ENCODE measurements around the gene NPAP1.
"Not testable (repeated sequence)": the region's sequence is repeated elsewhere in the genome, so short reads cannot be mapped to it uniquely, and the experiment has no call there.

NPAP1 gene

GRCh38 chr15:24675332-24676144 lies at the start of gene NPAP1:
NPAP1 (plus strand) TSS chr15:24675775; CDS start chr15:24675868, 93 bp downstream.
- DNase-seq = no peak

- no peak for DNase-seq
Measured at GRCh38 chr15:24627443-24627842, 48.1 kb upstream of the NPAP1 start.

- DNase-seq = no peak
Measured at GRCh38 chr15:24633082-24633481, 42.5 kb upstream of the NPAP1 start.

- not testable (repeated sequence) for DNase-seq
Measured at GRCh38 chr15:24639412-24639811, 36.2 kb upstream of the NPAP1 start.

- DNase-seq = no peak
Measured at GRCh38 chr15:24645627-24646026, 29.9 kb upstream of the NPAP1 start.

- DNase-seq = no peak
Measured at GRCh38 chr15:24659622-24660021, 16.0 kb upstream of the NPAP1 start.

GRCh38 chr15:24662991-24663390 lies 12.6 kb upstream of the NPAP1 start:
- no peak for DNase-seq

GRCh38 chr15:24676431-24676830 lies 856 bp downstream of the NPAP1 start:
- DNase-seq = no peak

- no peak for DNase-seq
Measured at GRCh38 chr15:24678485-24678884, 2.9 kb downstream of the NPAP1 start.

- DNase-seq = no peak
Measured at GRCh38 chr15:24682002-24682401, 6.4 kb downstream of the NPAP1 start.

- not testable (repeated sequence) for DNase-seq
Measured at GRCh38 chr15:24682905-24683304, 7.3 kb downstream of the NPAP1 start.

- no peak for DNase-seq
Measured at GRCh38 chr15:24683736-24684135, 8.2 kb downstream of the NPAP1 start.

GRCh38 chr15:24684313-24684712 lies 8.7 kb downstream of the NPAP1 start:
- DNase-seq = no peak

GRCh38 chr15:24696201-24696600 lies 20.6 kb downstream of the NPAP1 start:
- DNase-seq = no peak

- no peak for DNase-seq
Measured at GRCh38 chr15:24696842-24697241, 21.3 kb downstream of the NPAP1 start.

- DNase-seq = no peak
Measured at GRCh38 chr15:24718289-24719082, 42.9 kb downstream of the NPAP1 start.

GRCh38 chr15:24729760-24730159 lies 54.2 kb downstream of the NPAP1 start:
- no peak for DNase-seq

All from hypothalamus (tissue), 51 donors.